Peyer's patch (tissue), 4 donors: ENCODE data around the gene MEIS1.

Experiments used
- POLR2A ChIP-seq, 2 donors: fragments of 450-650 bp; IDR thresholded peaks; one replicate each; pipeline ENCODE4 v1.5.1; 2017; ENCODE audit warnings: antibody characterized with exemption in 2 of 2, mild to moderate bottlenecking in 2 of 2, moderate library complexity in 2 of 2
- TF ChIP-seq, protein P1 (sequence below), 6 experiments: fragments of 450-650 bp in 4 of 6; fragments of 200-600 bp in 2 of 6; sonication (generic) in 1 of 6; IDR thresholded peaks; one replicate each; pipeline ENCODE4 v1.5.1; 2017 to 2019; ENCODE audit warnings: antibody characterized with exemption in 6 of 6, mild to moderate bottlenecking in 3 of 6, moderate library complexity in 1 of 6

DNA sequence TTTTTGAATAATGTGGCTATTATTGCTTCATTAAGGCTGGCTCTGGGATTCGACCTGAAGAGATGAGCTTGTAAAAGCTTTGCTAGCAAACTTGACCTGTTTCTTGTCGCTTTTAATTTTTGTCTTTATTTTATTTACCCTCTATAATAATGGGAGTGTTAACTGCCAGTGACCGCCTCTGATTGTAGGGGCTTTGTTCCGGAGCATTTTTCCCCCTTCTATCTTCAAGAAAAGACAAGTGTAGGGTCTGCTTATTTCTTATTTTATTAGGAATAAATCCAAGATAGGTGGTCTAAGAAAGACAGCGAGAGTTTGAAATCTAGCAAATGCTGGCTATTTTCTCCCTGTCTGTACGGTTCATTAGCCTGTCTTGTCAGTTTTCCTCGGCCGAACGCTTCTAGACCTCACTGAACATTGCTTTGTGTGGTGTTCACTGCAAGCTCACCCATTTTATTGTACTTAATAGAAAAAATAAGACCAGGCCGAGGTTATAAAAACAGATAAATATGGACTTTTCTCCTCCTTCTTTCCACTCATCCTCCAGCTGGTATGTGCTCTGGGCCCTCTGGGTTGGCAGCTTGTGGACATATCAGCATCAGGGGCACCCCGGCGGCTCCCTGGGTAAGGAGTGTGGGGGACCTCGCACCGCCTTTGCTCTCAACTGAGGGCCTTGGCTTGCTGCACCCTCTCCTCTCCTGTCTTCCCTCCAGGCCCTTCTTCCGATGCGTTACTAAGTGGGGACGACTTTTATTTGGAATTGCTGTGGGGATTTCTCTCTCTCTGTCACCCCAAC lies 8.5 kb downstream of the MEIS1 start:
- TF ChIP-seq POLR2A (IDR thresholded peaks at IDR 0.05), result no peak
- TF ChIP-seq, protein P1, sequence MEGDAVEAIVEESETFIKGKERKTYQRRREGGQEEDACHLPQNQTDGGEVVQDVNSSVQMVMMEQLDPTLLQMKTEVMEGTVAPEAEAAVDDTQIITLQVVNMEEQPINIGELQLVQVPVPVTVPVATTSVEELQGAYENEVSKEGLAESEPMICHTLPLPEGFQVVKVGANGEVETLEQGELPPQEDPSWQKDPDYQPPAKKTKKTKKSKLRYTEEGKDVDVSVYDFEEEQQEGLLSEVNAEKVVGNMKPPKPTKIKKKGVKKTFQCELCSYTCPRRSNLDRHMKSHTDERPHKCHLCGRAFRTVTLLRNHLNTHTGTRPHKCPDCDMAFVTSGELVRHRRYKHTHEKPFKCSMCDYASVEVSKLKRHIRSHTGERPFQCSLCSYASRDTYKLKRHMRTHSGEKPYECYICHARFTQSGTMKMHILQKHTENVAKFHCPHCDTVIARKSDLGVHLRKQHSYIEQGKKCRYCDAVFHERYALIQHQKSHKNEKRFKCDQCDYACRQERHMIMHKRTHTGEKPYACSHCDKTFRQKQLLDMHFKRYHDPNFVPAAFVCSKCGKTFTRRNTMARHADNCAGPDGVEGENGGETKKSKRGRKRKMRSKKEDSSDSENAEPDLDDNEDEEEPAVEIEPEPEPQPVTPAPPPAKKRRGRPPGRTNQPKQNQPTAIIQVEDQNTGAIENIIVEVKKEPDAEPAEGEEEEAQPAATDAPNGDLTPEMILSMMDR (IDR thresholded peaks at IDR 0.05), result no peak
